ENCODE results near the gene DPP7. TPM values are rescaled to one million over a fixed set of nuclear protein-coding genes. Genes with fewer than 3 reads are reported as not detected.

Gene DPP7
- total RNA-seq, 1 donor from 2014 or later, result 137 TPM

DNA sequence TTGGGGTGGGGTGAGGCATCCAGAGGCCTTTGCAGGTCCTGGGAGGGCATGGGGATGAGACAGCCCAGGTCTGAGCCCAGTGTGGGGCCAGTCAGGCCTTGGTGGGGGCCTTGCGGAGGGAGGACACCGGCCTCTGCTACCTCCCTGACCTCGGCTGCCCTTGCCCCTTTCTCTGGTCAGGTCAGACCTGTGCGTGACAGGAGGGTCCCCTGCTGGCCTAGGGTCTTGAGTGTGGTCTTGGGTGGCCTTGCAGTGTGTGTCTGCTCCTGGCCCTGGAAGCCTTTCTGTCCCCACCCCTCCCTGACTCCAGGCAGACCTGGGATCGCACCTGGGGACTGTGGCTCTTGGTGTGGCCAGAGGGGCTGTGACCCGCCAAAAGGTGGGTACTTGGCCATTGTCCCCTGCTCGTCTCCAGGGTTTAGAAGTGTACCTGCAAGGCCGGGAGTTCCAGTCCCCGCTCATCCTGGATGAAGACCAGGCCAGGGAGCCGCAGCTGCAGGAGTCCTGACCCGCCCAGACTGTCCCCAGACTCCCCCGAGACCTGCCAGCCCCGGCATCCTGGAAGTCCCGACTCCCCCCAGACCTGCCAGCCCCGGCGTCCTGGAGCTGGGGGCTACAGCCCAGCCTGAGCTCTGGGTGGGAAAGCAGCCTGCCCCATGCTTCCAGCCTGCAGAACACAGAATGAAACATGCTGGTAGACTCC is 32.2 kb downstream of the DPP7 start:
- Histone ChIP-seq H3K36me3 (ENCODE audit: control insufficient read depth, insufficient read depth, low read length) (peaks cover 4% of the 10 kb centered on the region), H3K4me3 (ENCODE audit: low read depth, low read length) (no peak overlapping the region), H3K27me3 (ENCODE audit: control insufficient read depth, insufficient read depth, low read length) (peaks cover 6% of the 10 kb centered on the region)
- DNase-seq (ENCODE audit: low read depth), result no peak
- TF ChIP-seq CTCF (IDR thresholded peaks at IDR 0.05; ENCODE audit: insufficient read depth, low read length, poor library complexity, severe bottlenecking), result no peak

DNA sequence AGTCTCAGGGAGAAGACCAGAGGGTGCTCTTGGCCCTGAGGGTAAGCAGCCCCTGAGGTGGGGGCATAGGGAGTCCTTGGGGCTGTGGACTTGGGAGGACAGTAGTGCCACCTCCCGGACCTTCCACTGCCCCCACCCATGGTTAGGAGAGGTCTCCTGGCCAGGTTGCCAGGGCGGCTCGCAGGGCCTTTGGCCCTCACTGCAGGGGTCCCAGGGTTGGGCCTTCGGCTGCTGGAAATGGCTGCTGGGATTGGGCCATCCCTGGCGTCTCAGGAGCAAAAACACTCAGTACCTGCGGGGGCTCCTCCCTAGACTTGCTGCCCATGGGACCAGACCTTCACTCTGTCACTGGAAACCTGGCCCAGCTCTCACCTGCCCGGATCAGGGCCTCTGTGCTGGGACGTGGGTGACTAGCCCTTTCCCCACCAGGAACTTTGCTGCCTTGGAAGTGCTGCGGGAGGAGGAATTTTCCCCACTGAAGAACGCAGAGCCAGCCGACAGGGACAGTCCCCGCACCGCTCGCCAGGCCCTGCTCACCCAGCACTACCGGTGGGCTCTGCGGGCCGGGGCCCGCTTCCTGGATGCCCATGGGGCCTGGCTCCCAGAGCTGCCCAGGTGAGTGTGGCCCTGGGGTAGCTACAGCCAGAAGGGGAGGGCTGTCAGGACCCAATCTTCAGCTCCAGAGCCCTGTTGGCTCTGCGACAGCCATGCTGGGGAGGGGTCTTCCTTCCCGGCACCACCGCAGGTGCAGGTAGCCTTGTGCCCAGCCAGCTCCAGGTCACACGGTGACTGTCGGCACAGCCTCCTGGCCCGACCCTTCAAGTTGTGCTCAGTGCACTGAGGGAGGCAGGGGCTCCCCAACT is 34.0 kb downstream of the DPP7 start:
- no peak for DNase-seq (ENCODE audit: low read depth)
- no peak for TF ChIP-seq CTCF (IDR thresholded peaks at IDR 0.05; ENCODE audit: insufficient read depth, low read length, poor library complexity, severe bottlenecking)
- no peak overlapping the region for H3K4me3 ChIP-seq (ENCODE audit: low read depth, low read length)
- peaks cover 6% of the 10 kb centered on the region for H3K27me3 ChIP-seq (ENCODE audit: control insufficient read depth, insufficient read depth, low read length)
- H3K36me3 ChIP-seq (ENCODE audit: control insufficient read depth, insufficient read depth, low read length), result peaks cover 4% of the 10 kb centered on the region

DNA sequence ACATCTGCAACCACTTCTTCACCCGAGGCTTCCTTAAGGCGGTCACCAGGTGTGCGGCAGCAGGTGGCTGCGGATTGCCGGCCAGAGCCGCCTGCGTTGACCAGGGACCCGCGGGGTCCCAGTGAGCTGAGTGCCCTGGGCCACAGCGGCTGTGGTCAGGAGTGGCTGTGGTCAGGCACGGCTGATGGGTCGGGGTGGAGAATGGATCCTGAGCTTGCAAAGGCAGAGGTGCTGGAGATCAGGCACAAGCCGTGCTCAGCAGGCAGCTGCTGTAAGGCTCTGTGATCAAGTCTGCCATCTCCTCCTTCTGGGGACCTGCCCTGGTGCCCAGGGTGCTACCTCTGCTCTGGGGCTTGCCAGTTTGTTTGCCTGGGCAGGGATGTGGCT is 35.1 kb downstream of the DPP7 start:
- H3K27me3 ChIP-seq (ENCODE audit: control insufficient read depth, insufficient read depth, low read length), result peaks cover 6% of the 10 kb centered on the region
- no peak for DNase-seq (ENCODE audit: low read depth)
- H3K4me3 ChIP-seq (ENCODE audit: low read depth, low read length), result no peak overlapping the region
- peaks cover 4% of the 10 kb centered on the region for H3K36me3 ChIP-seq (ENCODE audit: control insufficient read depth, insufficient read depth, low read length)
- TF ChIP-seq CTCF (IDR thresholded peaks at IDR 0.05; ENCODE audit: insufficient read depth, low read length, poor library complexity, severe bottlenecking), result no peak

DNA sequence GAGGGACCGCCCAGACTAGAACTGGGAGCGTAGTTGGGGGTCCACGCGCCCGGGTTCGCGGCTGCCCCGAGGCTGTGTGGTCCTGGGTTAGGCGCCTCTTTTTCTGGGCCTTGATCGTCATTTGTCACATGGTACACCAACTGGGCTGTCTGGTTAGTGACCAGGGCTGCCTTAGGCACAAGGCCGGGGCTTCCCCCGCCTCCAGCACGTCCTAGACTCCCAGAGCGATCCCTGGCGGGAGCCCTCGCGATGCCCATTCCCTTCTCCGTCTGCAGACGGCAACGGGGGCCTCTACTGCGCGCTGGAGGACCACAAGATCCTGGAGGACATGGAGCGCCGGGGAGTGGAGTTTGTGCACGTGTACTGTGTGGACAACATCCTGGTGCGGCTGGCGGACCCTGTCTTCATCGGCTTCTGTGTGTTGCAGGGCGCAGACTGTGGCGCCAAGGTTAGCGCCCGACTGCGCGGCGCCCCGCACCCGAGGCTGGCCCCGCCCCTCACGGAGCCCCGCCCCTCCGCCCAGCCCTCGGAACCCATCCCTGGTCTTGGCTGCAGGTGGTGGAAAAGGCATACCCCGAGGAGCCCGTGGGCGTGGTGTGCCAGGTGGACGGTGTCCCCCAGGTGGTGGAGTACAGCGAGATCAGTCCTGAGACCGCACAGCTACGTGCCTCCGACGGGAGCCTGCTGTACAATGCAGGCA is 35.7 kb downstream of the DPP7 start:
- no peak for DNase-seq (ENCODE audit: low read depth)
- Histone ChIP-seq H3K36me3 (ENCODE audit: control insufficient read depth, insufficient read depth, low read length) (peaks cover 4% of the 10 kb centered on the region), H3K4me3 (ENCODE audit: low read depth, low read length) (peak overlapping the region; percentile 68), H3K27me3 (ENCODE audit: control insufficient read depth, insufficient read depth, low read length) (peaks cover 6% of the 10 kb centered on the region)
- TF ChIP-seq CTCF (IDR thresholded peaks at IDR 0.05; ENCODE audit: insufficient read depth, low read length, poor library complexity, severe bottlenecking), result no peak

DNA sequence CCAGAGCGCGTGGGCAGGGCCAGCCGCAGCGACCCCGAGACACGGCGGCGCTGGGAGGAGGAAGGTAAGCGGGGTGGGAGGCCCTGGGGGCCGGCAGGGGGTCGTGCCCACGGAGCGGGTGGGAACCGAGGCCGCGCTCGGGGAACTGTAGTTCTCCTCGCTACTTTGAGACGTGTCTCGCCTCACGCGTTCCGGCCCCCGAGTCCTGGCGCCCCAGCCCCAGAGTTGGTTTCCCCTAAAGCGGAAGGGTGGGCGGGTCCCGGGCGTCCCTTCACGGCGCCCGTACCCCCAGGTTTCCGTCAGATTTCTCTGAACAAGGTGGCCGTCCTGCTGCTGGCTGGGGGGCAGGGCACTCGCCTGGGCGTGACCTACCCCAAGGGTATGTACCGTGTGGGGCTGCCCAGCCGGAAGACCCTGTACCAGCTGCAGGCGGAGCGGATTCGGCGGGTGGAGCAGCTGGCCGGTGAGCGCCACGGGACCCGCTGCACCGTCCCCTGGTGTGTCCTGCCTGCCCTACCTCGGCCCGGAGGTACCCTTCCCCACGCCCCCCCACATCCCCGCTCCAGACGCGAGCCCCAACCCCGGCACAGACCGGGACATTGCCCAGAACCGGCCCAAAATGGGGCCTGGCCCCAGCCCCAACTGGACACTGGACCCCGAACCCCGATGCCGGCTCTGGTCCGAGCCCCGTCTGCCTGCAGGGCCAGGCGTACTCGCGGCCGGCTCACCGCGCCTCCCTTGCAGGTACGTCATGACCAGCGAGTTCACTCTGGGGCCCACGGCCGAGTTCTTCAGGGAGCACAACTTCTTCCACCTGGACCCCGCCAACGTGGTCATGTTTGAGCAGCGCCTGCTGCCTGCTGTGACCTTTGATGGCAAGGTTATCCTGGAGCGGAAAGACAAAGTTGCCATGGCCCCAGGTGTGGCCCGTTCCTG is 36.5 kb downstream of the DPP7 start:
- Histone ChIP-seq H3K36me3 (ENCODE audit: control insufficient read depth, insufficient read depth, low read length) (peaks cover 4% of the 10 kb centered on the region), H3K27me3 (ENCODE audit: control insufficient read depth, insufficient read depth, low read length) (peaks cover 6% of the 10 kb centered on the region), H3K4me3 (ENCODE audit: low read depth, low read length) (peak overlapping the region; percentile 68)
- DNase-seq (ENCODE audit: low read depth), result no peak
- TF ChIP-seq CTCF (IDR thresholded peaks at IDR 0.05; ENCODE audit: insufficient read depth, low read length, poor library complexity, severe bottlenecking), result no peak

All from kidney epithelial cell (primary cell).